GM13977 (cell line): Measurements from ENCODE around the gene MYPOP.
A peak's percentile ranks its signal among the peaks of the same experiment; 100 is the strongest.

ENCODE experiments used
- DNase-seq: peaks from one replicate; pipeline ENCODE4 v3.0.0; 2012; ENCODE audit warnings: low spot score
- in situ Hi-C: fragments of 300-500 bp; cut with MboI; formaldehyde crosslinking; loops from one replicate; pipeline ENCODE4 v1.12.0; 2022; ENCODE audit warnings: low sequenced_read_pairs, low pct_unique_long_range_greater_than_20kb, mixed read lengths, inconsistent platforms; ENCODE audit not compliant: unreplicated experiment
- TF ChIP-seq, protein P1 (sequence below): IDR thresholded peaks from 2 replicates; pipeline ENCODE4 v1.5.1; 2012; ENCODE audit warnings: mild to moderate bottlenecking, control low read depth; ENCODE audit not compliant: insufficient read depth; ENCODE audit errors: extremely low read depth, missing control alignments

The MYPOP gene

GRCh38 chr19:45934551-45935230 is 32.3 kb upstream of the MYPOP start:
- DNase-seq: no peak
- TF ChIP-seq, protein P1, sequence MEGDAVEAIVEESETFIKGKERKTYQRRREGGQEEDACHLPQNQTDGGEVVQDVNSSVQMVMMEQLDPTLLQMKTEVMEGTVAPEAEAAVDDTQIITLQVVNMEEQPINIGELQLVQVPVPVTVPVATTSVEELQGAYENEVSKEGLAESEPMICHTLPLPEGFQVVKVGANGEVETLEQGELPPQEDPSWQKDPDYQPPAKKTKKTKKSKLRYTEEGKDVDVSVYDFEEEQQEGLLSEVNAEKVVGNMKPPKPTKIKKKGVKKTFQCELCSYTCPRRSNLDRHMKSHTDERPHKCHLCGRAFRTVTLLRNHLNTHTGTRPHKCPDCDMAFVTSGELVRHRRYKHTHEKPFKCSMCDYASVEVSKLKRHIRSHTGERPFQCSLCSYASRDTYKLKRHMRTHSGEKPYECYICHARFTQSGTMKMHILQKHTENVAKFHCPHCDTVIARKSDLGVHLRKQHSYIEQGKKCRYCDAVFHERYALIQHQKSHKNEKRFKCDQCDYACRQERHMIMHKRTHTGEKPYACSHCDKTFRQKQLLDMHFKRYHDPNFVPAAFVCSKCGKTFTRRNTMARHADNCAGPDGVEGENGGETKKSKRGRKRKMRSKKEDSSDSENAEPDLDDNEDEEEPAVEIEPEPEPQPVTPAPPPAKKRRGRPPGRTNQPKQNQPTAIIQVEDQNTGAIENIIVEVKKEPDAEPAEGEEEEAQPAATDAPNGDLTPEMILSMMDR: no peak
- in situ Hi-C loops: no loop called here

GRCh38 chr19:45933759-45934158 is 31.3 kb upstream of the MYPOP start:
- TF ChIP-seq, protein P1: no peak
- DNase-seq: no peak
- in situ Hi-C loops: no loop called here

DNA sequence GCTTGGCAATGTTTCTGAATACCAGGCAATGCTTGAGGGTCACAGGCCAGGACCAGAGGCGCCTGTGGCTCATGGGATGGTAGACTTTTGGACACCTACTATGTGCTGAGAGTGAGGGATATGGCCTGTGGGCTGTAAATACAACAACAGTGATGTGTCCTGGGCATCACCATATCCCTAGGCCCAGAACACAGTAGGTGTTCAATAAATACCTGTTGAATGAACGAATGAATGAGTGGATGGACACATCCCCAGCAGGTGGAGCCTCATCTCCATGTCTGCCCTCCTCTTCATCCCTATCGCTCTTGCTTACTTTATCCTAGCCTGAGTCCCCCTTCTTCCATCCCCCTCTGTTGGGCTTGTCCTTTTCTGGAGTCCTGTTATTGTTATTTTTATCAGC is 28.6 kb upstream of the MYPOP start:
- in situ Hi-C loops: no loop called here
- TF ChIP-seq, protein P1: no peak
- DNase-seq: no peak

DNA sequence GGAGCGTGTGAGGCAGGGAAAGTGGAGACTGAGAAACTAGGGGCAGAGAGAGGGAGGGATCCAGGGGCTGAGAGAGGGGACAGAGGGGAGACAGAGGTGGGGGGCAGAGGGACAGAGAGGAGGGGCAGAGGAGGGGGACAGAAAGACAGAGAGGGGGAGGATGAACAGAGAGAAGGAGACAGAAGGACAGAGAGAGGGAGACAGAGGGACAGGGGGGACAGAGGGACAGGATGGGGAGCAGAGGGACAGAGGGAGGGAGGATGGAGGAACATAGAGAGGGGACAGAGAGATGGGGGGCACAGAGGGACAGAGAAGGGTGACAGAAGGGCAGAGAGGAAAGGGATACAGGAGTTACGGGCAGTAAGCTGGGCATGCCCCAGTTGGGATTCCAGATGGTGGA is 26.8 kb upstream of the MYPOP start:
- no peak for DNase-seq
- TF ChIP-seq, protein P1: no peak
- in situ Hi-C loops: no loop called here

DNA sequence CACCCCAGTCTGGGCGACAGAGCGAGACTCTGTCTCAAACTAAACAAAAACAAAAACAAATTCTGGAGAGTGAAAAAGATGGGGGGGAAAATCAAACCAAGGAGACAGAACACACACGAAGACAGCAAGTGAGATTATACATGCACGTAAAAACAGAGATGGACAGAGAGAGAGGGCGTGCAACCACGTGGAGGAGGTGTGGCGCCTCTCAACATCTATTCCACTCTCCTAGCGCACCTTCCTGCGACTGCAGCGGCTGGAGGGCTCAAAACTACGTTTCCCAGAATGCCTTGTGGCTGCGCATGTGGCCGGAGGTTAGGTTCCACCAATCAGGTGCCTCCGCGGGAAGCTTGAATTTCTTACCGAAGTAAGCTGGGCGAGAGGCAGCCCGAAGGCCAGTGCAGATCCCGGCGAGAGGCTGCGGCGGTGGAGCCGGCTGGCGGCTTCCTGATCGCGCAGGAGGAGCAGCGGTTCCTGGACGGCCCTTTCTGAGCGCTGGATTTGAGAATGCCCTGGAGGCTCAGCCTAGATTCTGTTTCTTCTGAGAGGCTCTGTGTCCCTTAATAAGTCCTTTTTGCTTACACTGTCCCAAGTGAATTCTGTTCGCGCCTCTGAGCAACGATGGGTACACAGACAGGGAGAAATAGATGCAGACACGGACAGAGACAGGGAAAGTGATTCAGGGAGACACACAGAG is 25.3 kb upstream of the MYPOP start:
- TF ChIP-seq, protein P1: no peak
- in situ Hi-C loops: no loop called here
- peak; percentile 97 for DNase-seq

GRCh38 chr19:45924891-45925447 is 22.6 kb upstream of the MYPOP start:
- TF ChIP-seq, protein P1: no peak
- no peak for DNase-seq
- in situ Hi-C loops: no loop called here
